Neural progenitor cell (in vitro differentiated cells): Measurements from ENCODE around the gene DOCK7.
"Not testable (repeated sequence)": the region's sequence is repeated elsewhere in the genome, so short reads cannot be mapped to it uniquely, and the experiment has no call there.

Experiments used
- CTCF ChIP-seq: fragments of 200-600 bp; sonication (generic); IDR thresholded peaks from 2 replicates; pipeline ENCODE4 v1.5.1; 2017; ENCODE audit warnings: antibody characterized with exemption, mild to moderate bottlenecking
- EZH2 ChIP-seq: fragments of 200-600 bp; sonication (generic); IDR thresholded peaks from 2 replicates; pipeline ENCODE4 v1.6.1; 2017; ENCODE audit warnings: antibody characterized with exemption, mild to moderate bottlenecking, moderate library complexity
- EZH2phosphoT487 ChIP-seq: fragments of 200-600 bp; sonication (generic); IDR thresholded peaks from 2 replicates; pipeline ENCODE4 v1.6.1; 2017; ENCODE audit warnings: antibody characterized with exemption

GRCh38 chr1:62694479-62694878 lies 6.3 kb upstream of the DOCK7 start:
- TF ChIP-seq CTCF, EZH2phosphoT487, EZH2: not testable (repeated sequence)
